Measurements from ENCODE around the gene PPP1CA.

- TF ChIP-seq EZH2 (IDR thresholded peaks at IDR 0.05; ENCODE audit: insufficient read depth, poor library complexity, severe bottlenecking) (no peak), EZH2phosphoT487 (IDR thresholded peaks at IDR 0.05; ENCODE audit: insufficient read depth, low read depth) (no peak)
These were observed 27.7 kb downstream of the PPP1CA start for GRCh38 chr11:67373648-67374570.
